GM23248 (cell line): ENCODE data around the gene NARF. TPM values are rescaled to one million over a fixed set of nuclear protein-coding genes. Genes with fewer than 3 reads are reported as not detected.

Experiments used
- DNase-seq: peaks from one replicate; pipeline ENCODE4 v3.0.0-alpha.2; 2015
- H2AFZ ChIP-seq: fragments of 200-600 bp; sonication (generic); 2 replicates; pipeline ENCODE4 v1.6.1; 2016; ENCODE audit warnings: antibody characterized with exemption
- H3F3A ChIP-seq: fragments of 200-600 bp; sonication (generic); 2 replicates; pipeline ENCODE4 v1.6.1; 2016; ENCODE audit warnings: mild to moderate bottlenecking, antibody characterized with exemption, mixed run types; ENCODE audit not compliant: insufficient read depth
- H3K27ac ChIP-seq: fragments of 200-600 bp; sonication (generic); 2 replicates; pipeline ENCODE4 v1.5.1; 2016; ENCODE audit warnings: mild to moderate bottlenecking
- H3K27me3 ChIP-seq: fragments of 200-600 bp; sonication (generic); replicated peaks from 2 replicates; pipeline ENCODE4 v1.6.1; 2016; ENCODE audit warnings: mild to moderate bottlenecking; ENCODE audit not compliant: insufficient read depth
- H3K36me3 ChIP-seq: fragments of 200-600 bp; sonication (generic); 2 replicates; pipeline ENCODE4 v1.6.1; 2016; ENCODE audit warnings: low read depth, mild to moderate bottlenecking
- H3K4me1 ChIP-seq: fragments of 200-600 bp; sonication (generic); 2 replicates; pipeline ENCODE4 v1.6.1; 2016; ENCODE audit warnings: mild to moderate bottlenecking; ENCODE audit not compliant: insufficient read depth
- H3K4me2 ChIP-seq: fragments of 200-600 bp; sonication (generic); one replicate; pipeline ENCODE4 v1.6.1; 2016; ENCODE audit warnings: mild to moderate bottlenecking; ENCODE audit not compliant: unreplicated experiment
- H3K4me3 ChIP-seq: fragments of 200-600 bp; sonication (generic); 2 replicates; pipeline ENCODE4 v1.5.1; 2016; ENCODE audit warnings: mild to moderate bottlenecking
- H3K79me2 ChIP-seq: fragments of 200-600 bp; sonication (generic); 2 replicates; pipeline ENCODE4 v1.6.1; 2016; ENCODE audit warnings: mild to moderate bottlenecking; ENCODE audit not compliant: insufficient read depth
- H3K9ac ChIP-seq: fragments of 200-600 bp; sonication (generic); 2 replicates; pipeline ENCODE4 v1.6.1; 2016; ENCODE audit warnings: mild to moderate bottlenecking
- H3K9me2 ChIP-seq: fragments of 200-600 bp; sonication (generic); 2 replicates; pipeline ENCODE4 v1.6.1; 2016; ENCODE audit warnings: mixed run types, mild to moderate bottlenecking, moderate library complexity; ENCODE audit not compliant: insufficient read depth
- H3K9me3 ChIP-seq: fragments of 200-600 bp; sonication (generic); one replicate; pipeline ENCODE4 v1.6.1; 2017; ENCODE audit warnings: low read depth
- H4K20me1 ChIP-seq: fragments of 200-600 bp; sonication (generic); 2 replicates; pipeline ENCODE4 v1.6.0; 2016; ENCODE audit not compliant: insufficient read depth
- EZH2 ChIP-seq: fragments of 200-600 bp; sonication (generic); IDR thresholded peaks from 2 replicates; pipeline ENCODE4 v1.6.1; 2018; ENCODE audit warnings: antibody characterized with exemption, mild to moderate bottlenecking; ENCODE audit not compliant: insufficient read depth, poor library complexity, severe bottlenecking
- EZH2phosphoT487 ChIP-seq: fragments of 200-600 bp; sonication (generic); IDR thresholded peaks from 2 replicates; pipeline ENCODE4 v1.6.1; 2018; ENCODE audit warnings: antibody characterized with exemption, moderate library complexity, mild to moderate bottlenecking, low read depth; ENCODE audit not compliant: insufficient read depth
- WGBS, 2 experiments: methylation state at CpG; one replicate each; pipeline ENCODE4 v1.1.6; 2015 to 2017; ENCODE audit warnings: low lambda C conversion rate in 2 of 2, low coverage in 1 of 2; ENCODE audit errors: missing lambda C conversion rate in 2 of 2; 5-methylcytosine and 5-hydroxymethylcytosine counted together
- in situ Hi-C: fragments of 300-500 bp; cut with MboI; formaldehyde crosslinking; loops from 2 replicates; pipeline ENCODE4 v1.15.0; 2020
- polyA plus RNA-seq: library from polyadenylated mRNA; unstranded; fragments of >200 nt; fragmentation: Nextera tagmentation; extraction: Ambion mirVana; gene quantifications from 2 replicates; pipeline ENCODE4 v1.2.1, GENCODE V29; 2016
- total RNA-seq: library from RNA; depleted of rRNA; stranded (reverse); fragments of >200 nt; shearing (Covaris generic); gene quantifications from 2 replicates; pipeline ENCODE4 v1.2.3, GENCODE V29; 2014

The NARF gene
- total and polyA plus RNA-seq, 2 experiments from 2014 or later: 55.2 to 70.2 TPM

GRCh38 chr17:82436601-82437324 is 21.8 kb upstream of the NARF start:
- Histone ChIP-seq H3K27ac (no peak overlapping the region), H3K79me2 (no peaks in the 10 kb centered on the region), H3K4me1 (no peaks in the 10 kb centered on the region), H3K9me2 (no peaks in the 10 kb centered on the region), H3K9me3 (no peaks in the 10 kb centered on the region), H3K4me3 (no peak overlapping the region), H3K27me3 (no peaks in the 10 kb centered on the region), H3K9ac (no peak overlapping the region), H3K4me2 (no peak overlapping the region), H2AFZ (no peak overlapping the region), H3K36me3 (no peaks in the 10 kb centered on the region), H3F3A (no peaks in the 10 kb centered on the region), H4K20me1 (no peaks in the 10 kb centered on the region)
- TF ChIP-seq EZH2 (no peak), EZH2phosphoT487 (no peak)
- DNase-seq: no peak
- in situ Hi-C loops: no loop called here
- WGBS, 2 experiments: 93 to 94% methylated on average over 36 of the region's 36 CpGs

GRCh38 chr17:82437325-82437668 is 21.2 kb upstream of the NARF start:
- Histone ChIP-seq H3K4me1 (no peaks in the 10 kb centered on the region), H3K9ac (no peak overlapping the region), H3K9me2 (no peaks in the 10 kb centered on the region), H4K20me1 (no peaks in the 10 kb centered on the region), H3K27me3 (no peaks in the 10 kb centered on the region), H3K27ac (no peak overlapping the region), H3K4me3 (no peak overlapping the region), H3K9me3 (no peaks in the 10 kb centered on the region), H3F3A (no peaks in the 10 kb centered on the region), H3K79me2 (no peaks in the 10 kb centered on the region), H3K36me3 (no peaks in the 10 kb centered on the region), H3K4me2 (no peak overlapping the region), H2AFZ (no peak overlapping the region)
- DNase-seq: no peak
- WGBS, 2 experiments: 89 to 91% methylated on average over 17 to 18 of the region's 18 CpGs
- no peak for TF ChIP-seq EZH2
- no peak for TF ChIP-seq EZH2phosphoT487
- in situ Hi-C loops: no loop called here

- no peak for DNase-seq
- Histone ChIP-seq H3K4me1 (no peaks in the 10 kb centered on the region), H3F3A (no peaks in the 10 kb centered on the region), H3K9me2 (no peaks in the 10 kb centered on the region), H2AFZ (no peak overlapping the region), H3K27me3 (no peaks in the 10 kb centered on the region), H3K9me3 (no peaks in the 10 kb centered on the region), H3K9ac (no peak overlapping the region), H3K27ac (no peak overlapping the region), H4K20me1 (no peaks in the 10 kb centered on the region), H3K4me3 (no peak overlapping the region), H3K36me3 (no peaks in the 10 kb centered on the region), H3K4me2 (no peak overlapping the region), H3K79me2 (no peaks in the 10 kb centered on the region)
- 89 to 90% methylated on average over 26 of the region's 26 CpGs for WGBS, 2 experiments
- in situ Hi-C loops: no loop called here
- no peak for TF ChIP-seq EZH2phosphoT487
- no peak for TF ChIP-seq EZH2
These were observed 19.9 kb upstream of the NARF start for GRCh38 chr17:82438401-82439193.

GRCh38 chr17:82439194-82439828 is 19.2 kb upstream of the NARF start:
- H3K79me2 ChIP-seq: no peaks in the 10 kb centered on the region
- 85 to 86% methylated on average over 25 of the region's 29 CpGs for WGBS, 2 experiments
- no peak overlapping the region for H2AFZ ChIP-seq
- H3K9me3 ChIP-seq: no peaks in the 10 kb centered on the region
- no peaks in the 10 kb centered on the region for H4K20me1 ChIP-seq
- no peak overlapping the region for H3K9ac ChIP-seq
- TF ChIP-seq EZH2phosphoT487: no peak
- TF ChIP-seq EZH2: no peak
- H3K36me3 ChIP-seq: no peaks in the 10 kb centered on the region
- H3F3A ChIP-seq: no peaks in the 10 kb centered on the region
- no peak overlapping the region for H3K27ac ChIP-seq
- H3K4me2 ChIP-seq: no peak overlapping the region
- H3K4me1 ChIP-seq: no peaks in the 10 kb centered on the region
- no peaks in the 10 kb centered on the region for H3K27me3 ChIP-seq
- no peak overlapping the region for H3K4me3 ChIP-seq
- no peak for DNase-seq
- in situ Hi-C loops: no loop called here
- no peaks in the 10 kb centered on the region for H3K9me2 ChIP-seq
